CD4-positive, alpha-beta T cell treated with Interleukin-17A for 1 hour (primary cell): Measurements from ENCODE around the gene DNM3.
"Not testable (repeated sequence)": the region's sequence is repeated elsewhere in the genome, so short reads cannot be mapped to it uniquely, and the experiment has no call there.

ENCODE experiments used
- DNase-seq: peaks from one replicate; pipeline ENCODE4 v3.0.0-alpha.2; 2020

The DNM3 gene

GRCh38 chr1:172405912-172406311 is 564.6 kb downstream of the DNM3 start:
- no peak for DNase-seq

- DNase-seq: no peak
Observed at GRCh38 chr1:172406968-172407367, 565.7 kb downstream of the DNM3 start.

- DNase-seq: no peak
Observed at GRCh38 chr1:172408958-172409357, 567.7 kb downstream of the DNM3 start.

GRCh38 chr1:172410027-172410426 is 568.7 kb downstream of the DNM3 start:
- DNase-seq: no peak

- no peak for DNase-seq
Observed at GRCh38 chr1:172411791-172412338, 570.6 kb downstream of the DNM3 start.

GRCh38 chr1:172414331-172414730 is 573.0 kb downstream of the DNM3 start:
- DNase-seq: no peak

GRCh38 chr1:172416496-172417035 is 575.3 kb downstream of the DNM3 start:
- DNase-seq: no peak

- DNase-seq: no peak
Observed at GRCh38 chr1:172417557-172417956, 576.3 kb downstream of the DNM3 start.

GRCh38 chr1:172420385-172420784 is 579.1 kb downstream of the DNM3 start, which contains the start of gene C1orf105:
Gene C1orf105, plus strand, starts transcription at chr1:172420685. Its CDS starts 201 bp downstream, at chr1:172420886.
- no peak for DNase-seq

- no peak for DNase-seq
Observed at GRCh38 chr1:172421974-172422604, 580.8 kb downstream of the DNM3 start.

GRCh38 chr1:172423336-172423735 is 582.0 kb downstream of the DNM3 start:
- DNase-seq: no peak

- DNase-seq: no peak
Observed at GRCh38 chr1:172425339-172425738, 584.0 kb downstream of the DNM3 start.

- peak; percentile 36 for DNase-seq
Observed at GRCh38 chr1:172427191-172427590, 585.9 kb downstream of the DNM3 start.

- peak; percentile 73 for DNase-seq
Observed at GRCh38 chr1:172429331-172430127, 588.2 kb downstream of the DNM3 start.

GRCh38 chr1:172430128-172430454 is 588.8 kb downstream of the DNM3 start:
- DNase-seq: no peak

GRCh38 chr1:172431204-172431603 is 589.9 kb downstream of the DNM3 start:
- no peak for DNase-seq

GRCh38 chr1:172431721-172432192 is 590.5 kb downstream of the DNM3 start:
- peak; percentile 24 for DNase-seq

GRCh38 chr1:172437183-172437582 is 595.9 kb downstream of the DNM3 start:
- DNase-seq: not testable (repeated sequence)

GRCh38 chr1:172442404-172442803 is 601.1 kb downstream of the DNM3 start:
- DNase-seq: no peak

- DNase-seq: no peak
Observed at GRCh38 chr1:172442843-172443565, 601.7 kb downstream of the DNM3 start.

- peak; percentile 91 for DNase-seq
Observed at GRCh38 chr1:172443666-172444453, 602.6 kb downstream of the DNM3 start, which contains the start of gene PIGC. Gene PIGC, minus strand, starts transcription at chr1:172444069. Its CDS starts 1,447 bp downstream, at chr1:172442622.

GRCh38 chr1:172446547-172446946 is 605.2 kb downstream of the DNM3 start:
- no peak for DNase-seq
